ENCODE measurements around the gene VPS37B. TPM values are rescaled to one million over a fixed set of nuclear protein-coding genes. Genes with fewer than 3 reads are reported as not detected.

The VPS37B gene
- total RNA-seq, 4 donors from 2014 or later = 21.2 to 52.4 (median 38.1) TPM

GRCh38 chr12:122836027-122836921 lies 59.6 kb downstream of the VPS37B start:
- H3K36me3 ChIP-seq = no peaks in the 10 kb centered on the region
- H3K9me3 ChIP-seq = no peaks in the 10 kb centered on the region
- WGBS = 10% methylated on average over 31 of the region's 42 CpGs
- TF ChIP-seq EP300 (IDR thresholded peaks at IDR 0.05) (no peak), POLR2AphosphoS5 (IDR thresholded peaks at IDR 0.05) (no peak), POLR2A (IDR thresholded peaks at IDR 0.05; ENCODE audit: low read depth) (no peak), CTCF (IDR thresholded peaks at IDR 0.05) (no peak)
- peak overlapping the region; percentile 81 to 83 (median 82) for H3K4me3 ChIP-seq
- intact Hi-C loops (cut with DNase I) = no loop called here
- no peaks in the 10 kb centered on the region for H3K27me3 ChIP-seq
- peak overlapping the region; percentile 66 to 74 (median 72) for H3K27ac ChIP-seq (replicated peaks in 1 of 4)
- DNase-seq (ENCODE audit: extremely low spot score) = no peak
- H3K4me1 ChIP-seq = peaks cover 26 to 33% (median 27%) of the 10 kb centered on the region in 4 donors

GRCh38 chr12:122835750-122836026 lies 60.2 kb downstream of the VPS37B start:
- intact Hi-C loops (cut with DNase I) = no loop called here
- peaks cover 20 to 29% (median 22%) of the 10 kb centered on the region in 4 donors for H3K4me1 ChIP-seq
- no peaks in the 10 kb centered on the region for H3K9me3 ChIP-seq
- WGBS = no CpG with 5 or more reads among the region's 43 CpGs
- no peak for DNase-seq (ENCODE audit: extremely low spot score)
- no peaks in the 10 kb centered on the region for H3K36me3 ChIP-seq
- peak overlapping the region; percentile 81 to 83 (median 82) for H3K4me3 ChIP-seq
- no peak for TF ChIP-seq EP300 (IDR thresholded peaks at IDR 0.05)
- no peak for TF ChIP-seq POLR2A (IDR thresholded peaks at IDR 0.05; ENCODE audit: low read depth)
- TF ChIP-seq POLR2AphosphoS5 (IDR thresholded peaks at IDR 0.05) = no peak
- TF ChIP-seq CTCF (IDR thresholded peaks at IDR 0.05) = no peak
- peak overlapping the region; percentile 66 to 74 (median 72) for H3K27ac ChIP-seq (replicated peaks in 1 of 4)
- H3K27me3 ChIP-seq = no peaks in the 10 kb centered on the region

- TF ChIP-seq POLR2AphosphoS5 (IDR thresholded peaks at IDR 0.05) = peak in 1 of 2 donors; percentile 35
- TF ChIP-seq EP300 (IDR thresholded peaks at IDR 0.05) = no peak
- no peak for TF ChIP-seq CTCF (IDR thresholded peaks at IDR 0.05)
- Histone ChIP-seq H3K4me3 (peak within 1 kb of the TSS; percentile 81 to 83 (median 82)), H3K27ac (replicated peaks in 1 of 4) (peak within 1 kb of the TSS; percentile 66 to 74 (median 72)), H3K36me3 (no peaks in the 10 kb centered on the region), H3K4me1 (peaks cover 20 to 29% (median 22%) of the 10 kb centered on the region in 4 donors), H3K27me3 (no peaks in the 10 kb centered on the region), H3K9me3 (no peaks in the 10 kb centered on the region)
- intact Hi-C loops (cut with DNase I) = no loop called here
- 0% methylated on average over 6 of the region's 85 CpGs for WGBS
- DNase-seq (ENCODE audit: extremely low spot score) = no peak
Observed at GRCh38 chr12:122834921-122835749, 60.8 kb downstream of the VPS37B start, which contains the start of gene HIP1R. HIP1R (plus strand) TSS chr12:122835457; CDS start chr12:122835551, 94 bp downstream.

- 16% methylated on average over 21 of the region's 21 CpGs for WGBS
- intact Hi-C loops (cut with DNase I) = no loop called here
- Histone ChIP-seq H3K27me3 (no peaks in the 10 kb centered on the region), H3K4me3 (peak overlapping the region; percentile 81 to 83 (median 82)), H3K36me3 (no peaks in the 10 kb centered on the region), H3K9me3 (no peaks in the 10 kb centered on the region), H3K27ac (replicated peaks in 1 of 4) (peak overlapping the region; percentile 39 to 71 (median 60)), H3K4me1 (peaks cover 20 to 29% (median 22%) of the 10 kb centered on the region in 4 donors)
- DNase-seq (ENCODE audit: extremely low spot score) = no peak
- TF ChIP-seq CTCF (IDR thresholded peaks at IDR 0.05) (peak in 2 of 3 experiments; percentile 20 to 44), POLR2A (IDR thresholded peaks at IDR 0.05; ENCODE audit: low read depth) (no peak), POLR2AphosphoS5 (IDR thresholded peaks at IDR 0.05) (peak; percentile 17 to 23), EP300 (IDR thresholded peaks at IDR 0.05) (no peak)
Observed at GRCh38 chr12:122834104-122834920, 61.6 kb downstream of the VPS37B start.

All from esophagus muscularis mucosa (tissue), 4 donors.